Smooth muscle cell (in vitro differentiated cells): ENCODE measurements around the gene COPG1. TPM values are rescaled to one million over a fixed set of nuclear protein-coding genes. Genes with fewer than 3 reads are reported as not detected.

ENCODE experiments used
- DNase-seq: peaks from one replicate; lab custom pipeline; 2025; ENCODE audit not compliant: unreplicated experiment; lab: John Stamatoyannopoulos, UW
- H2AFZ ChIP-seq: fragments of 200-600 bp; sonication (generic); 2 replicates; pipeline ENCODE4 v1.6.0; 2016; ENCODE audit warnings: antibody characterized with exemption, low read depth, mild to moderate bottlenecking
- H3F3A ChIP-seq: fragments of 200-600 bp; sonication (generic); 2 replicates; pipeline ENCODE4 v1.6.0; 2017; ENCODE audit warnings: antibody characterized with exemption, low read depth
- H3K27ac ChIP-seq: fragments of 200-600 bp; sonication (generic); 2 replicates; pipeline ENCODE4 v1.5.1; 2016; ENCODE audit warnings: low read depth, mild to moderate bottlenecking
- H3K27me3 ChIP-seq: fragments of 200-600 bp; sonication (generic); 2 replicates; pipeline ENCODE4 v1.6.1; 2016; ENCODE audit warnings: low read depth, mild to moderate bottlenecking
- H3K36me3 ChIP-seq: fragments of 200-600 bp; sonication (generic); 2 replicates; pipeline ENCODE4 v1.5.1; 2016; ENCODE audit warnings: low read depth
- H3K4me1 ChIP-seq: fragments of 200-600 bp; sonication (generic); 2 replicates; pipeline ENCODE4 v1.5.1; 2016; ENCODE audit warnings: low read depth
- H3K4me2 ChIP-seq: fragments of 200-600 bp; sonication (generic); 2 replicates; pipeline ENCODE4 v1.6.0; 2016; ENCODE audit warnings: mild to moderate bottlenecking
- H3K4me3 ChIP-seq: fragments of 200-600 bp; sonication (generic); 2 replicates; pipeline ENCODE4 v1.5.1; 2016; ENCODE audit warnings: mild to moderate bottlenecking
- H3K79me2 ChIP-seq: fragments of 200-600 bp; sonication (generic); 2 replicates; pipeline ENCODE4 v1.6.0; 2016; ENCODE audit warnings: low read depth, mild to moderate bottlenecking
- H3K9ac ChIP-seq: fragments of 200-600 bp; sonication (generic); 2 replicates; pipeline ENCODE4 v1.6.0; 2016; ENCODE audit warnings: low read depth
- H3K9me3 ChIP-seq: fragments of 200-600 bp; sonication (generic); replicated peaks from 2 replicates; pipeline ENCODE4 v1.5.1; 2016; ENCODE audit warnings: low read depth
- H4K20me1 ChIP-seq: fragments of 200-600 bp; sonication (generic); 2 replicates; pipeline ENCODE4 v1.6.0; 2016; ENCODE audit warnings: low read depth
- CTCF ChIP-seq: fragments of 200-600 bp; sonication (generic); IDR thresholded peaks from 2 replicates; pipeline ENCODE4 v1.5.1; 2017; ENCODE audit warnings: borderline replicate concordance, mild to moderate bottlenecking, antibody characterized with exemption; ENCODE audit not compliant: insufficient read depth, poor library complexity, severe bottlenecking
- WGBS: methylation state at CpG from one replicate; pipeline ENCODE4 v1.1.7; 2016; ENCODE audit warnings: low lambda C conversion rate; 5-methylcytosine and 5-hydroxymethylcytosine counted together
- microRNA-seq: library from miRNA; unstranded; fragments of <30 nt; microRNA quantifications from one replicate; pipeline ENCODE4, GENCODE V29; 2016; ENCODE audit warnings: borderline number of aligned reads
- polyA plus RNA-seq: library from polyadenylated mRNA; unstranded; fragments of >200 nt; fragmentation: Nextera tagmentation; extraction: Ambion mirVana; gene quantifications from 2 replicates; pipeline ENCODE4 v1.2.1, GENCODE V29; 2016
- small RNA-seq: library from RNA; depleted of rRNA; stranded (forward); fragments of <200 nt; gene quantifications from one replicate; pipeline ENCODE3, GENCODE V24; 2014
- total RNA-seq: library from RNA; depleted of rRNA; stranded (reverse); fragments of >200 nt; gene quantifications from 2 replicates; pipeline ENCODE4 v1.2.3, GENCODE V29; 2014

COPG1 gene
- total and polyA plus RNA-seq, 2 experiments from 2014 or later = 177 to 265 TPM

- Histone ChIP-seq H3K27ac (no peak overlapping the region), H3K27me3 (no peaks in the 10 kb centered on the region), H3K4me1 (no peaks in the 10 kb centered on the region), H3K9me3 (no peaks in the 10 kb centered on the region), H4K20me1 (no peaks in the 10 kb centered on the region), H3K36me3 (no peaks in the 10 kb centered on the region), H3K4me2 (no peak overlapping the region), H2AFZ (no peak overlapping the region), H3K9ac (no peak overlapping the region), H3F3A (no peaks in the 10 kb centered on the region), H3K79me2 (no peaks in the 10 kb centered on the region), H3K4me3 (no peak overlapping the region)
- TF ChIP-seq CTCF = no peak
- WGBS = 87% methylated on average over 11 of the region's 11 CpGs
- DNase-seq = no peak
Measured at GRCh38 chr3:129326595-129326994, 77.2 kb downstream of the COPG1 start.

Small RNAs within 50 kb of the gene (microRNA-seq; reads per million reads assigned to microRNA genes)
- gene MIR6826 = 2.3 reads per million

Small RNAs within 50 kb of the gene (small RNA-seq; reads per million reads assigned to genes)
- gene MIR6826 (not detected), gene RPS27P12 (not detected)

Other genes with a start within 250 kb of the COPG1 start
- not detected in 2 replicates for gene EFCC1, start 248.3 kb upstream of the COPG1 start, total RNA-seq
- gene EFCC1, start 248.3 kb upstream of the COPG1 start, polyA plus RNA-seq = 0.26 TPM in 1 of 2 replicates, not detected in the other
- gene GP9, start 188.8 kb upstream of the COPG1 start, total RNA-seq = not detected in 2 replicates
- gene GP9, start 188.8 kb upstream of the COPG1 start, polyA plus RNA-seq = not detected in 2 replicates
- 9.5 and 15.8 TPM in 2 replicates for gene RAB43, start 127.8 kb upstream of the COPG1 start, total RNA-seq
- gene RAB43, start 127.8 kb upstream of the COPG1 start, polyA plus RNA-seq = 17.1 and 20.8 TPM in 2 replicates
- gene ISY1, start 88.5 kb upstream of the COPG1 start, total RNA-seq = 10.2 and 19.3 TPM in 2 replicates
- 47.3 and 60.0 TPM in 2 replicates for gene ISY1, start 88.5 kb upstream of the COPG1 start, polyA plus RNA-seq
- 181 and 185 TPM in 2 replicates for gene CNBP, start 65.7 kb upstream of the COPG1 start, total RNA-seq
- 198 and 229 TPM in 2 replicates for gene CNBP, start 65.7 kb upstream of the COPG1 start, polyA plus RNA-seq
- gene HMCES, start 29.3 kb downstream of the COPG1 start, total RNA-seq = 9.3 and 15.2 TPM in 2 replicates
- 25.0 and 33.8 TPM in 2 replicates for gene HMCES, start 29.3 kb downstream of the COPG1 start, polyA plus RNA-seq
- 0.09 and 0.76 TPM in 2 replicates for gene EFCAB12, start 179.0 kb downstream of the COPG1 start, total RNA-seq
- gene EFCAB12, start 179.0 kb downstream of the COPG1 start, polyA plus RNA-seq = 0.90 TPM in 1 of 2 replicates, not detected in the other
- gene MBD4, start 190.3 kb downstream of the COPG1 start, total RNA-seq = 23.1 and 28.9 TPM in 2 replicates
- gene MBD4, start 190.3 kb downstream of the COPG1 start, polyA plus RNA-seq = 26.5 and 26.8 TPM in 2 replicates
- 17.3 and 17.4 TPM in 2 replicates for gene IFT122, start 190.6 kb downstream of the COPG1 start, total RNA-seq
- 13.2 and 13.4 TPM in 2 replicates for gene IFT122, start 190.6 kb downstream of the COPG1 start, polyA plus RNA-seq